ENCODE data around the gene FKBP1A.

FKBP1A gene

GRCh38 chr20:1420066-1420465 lies 27.2 kb upstream of the FKBP1A start:
- Histone ChIP-seq H3K9me3 (ENCODE audit: control insufficient read depth, low read length) (no peaks in the 10 kb centered on the region), H2AFZ (no peak overlapping the region), H3K4me1 (no peaks in the 10 kb centered on the region), H3K4me3 (ENCODE audit: low read depth, low read length) (no peak overlapping the region), H3K4me2 (ENCODE audit: low read length) (no peak overlapping the region), H3K27ac (no peak overlapping the region), H3K36me3 (ENCODE audit: control insufficient read depth, insufficient read depth, low read length) (no peaks in the 10 kb centered on the region), H3K9ac (no peak overlapping the region), H3K79me2 (no peaks in the 10 kb centered on the region), H3K27me3 (ENCODE audit: control insufficient read depth, insufficient read depth, low read length) (no peaks in the 10 kb centered on the region)
- no peak for TF ChIP-seq CTCF (IDR thresholded peaks at IDR 0.05)

GRCh38 chr20:1418350-1418749 lies 25.5 kb upstream of the FKBP1A start:
- H3K36me3 ChIP-seq (ENCODE audit: control insufficient read depth, insufficient read depth, low read length), result no peaks in the 10 kb centered on the region
- no peak overlapping the region for H2AFZ ChIP-seq
- no peak overlapping the region for H3K4me2 ChIP-seq (ENCODE audit: low read length)
- no peaks in the 10 kb centered on the region for H3K79me2 ChIP-seq
- H3K9ac ChIP-seq, result no peak overlapping the region
- no peak overlapping the region for H3K4me3 ChIP-seq (ENCODE audit: low read depth, low read length)
- no peak overlapping the region for H3K27ac ChIP-seq
- H3K4me1 ChIP-seq, result no peaks in the 10 kb centered on the region
- no peaks in the 10 kb centered on the region for H3K27me3 ChIP-seq (ENCODE audit: control insufficient read depth, insufficient read depth, low read length)
- no peak for TF ChIP-seq CTCF (IDR thresholded peaks at IDR 0.05)
- no peaks in the 10 kb centered on the region for H3K9me3 ChIP-seq (ENCODE audit: control insufficient read depth, low read length)

- H3K4me3 ChIP-seq (ENCODE audit: low read depth, low read length), result no peak overlapping the region
- no peak overlapping the region for H3K27ac ChIP-seq
- no peaks in the 10 kb centered on the region for H3K9me3 ChIP-seq (ENCODE audit: control insufficient read depth, low read length)
- no peak overlapping the region for H3K9ac ChIP-seq
- no peak for TF ChIP-seq CTCF (IDR thresholded peaks at IDR 0.05)
- H3K27me3 ChIP-seq (ENCODE audit: control insufficient read depth, insufficient read depth, low read length), result no peaks in the 10 kb centered on the region
- no peaks in the 10 kb centered on the region for H3K4me1 ChIP-seq
- no peak overlapping the region for H3K4me2 ChIP-seq (ENCODE audit: low read length)
- no peaks in the 10 kb centered on the region for H3K36me3 ChIP-seq (ENCODE audit: control insufficient read depth, insufficient read depth, low read length)
- H3K79me2 ChIP-seq, result no peaks in the 10 kb centered on the region
- H2AFZ ChIP-seq, result no peak overlapping the region
These were observed 24.9 kb upstream of the FKBP1A start for GRCh38 chr20:1417790-1418189.

GRCh38 chr20:1417273-1417672 lies 24.4 kb upstream of the FKBP1A start:
- Histone ChIP-seq H3K27me3 (ENCODE audit: control insufficient read depth, insufficient read depth, low read length) (no peaks in the 10 kb centered on the region), H3K4me3 (ENCODE audit: low read depth, low read length) (no peak overlapping the region), H3K9me3 (ENCODE audit: control insufficient read depth, low read length) (no peaks in the 10 kb centered on the region), H3K4me1 (no peaks in the 10 kb centered on the region), H3K36me3 (ENCODE audit: control insufficient read depth, insufficient read depth, low read length) (no peaks in the 10 kb centered on the region), H3K9ac (no peak overlapping the region), H3K79me2 (no peaks in the 10 kb centered on the region), H3K4me2 (ENCODE audit: low read length) (no peak overlapping the region), H3K27ac (no peak overlapping the region), H2AFZ (no peak overlapping the region)
- no peak for TF ChIP-seq CTCF (IDR thresholded peaks at IDR 0.05)

GRCh38 chr20:1415667-1416468 lies 23.0 kb upstream of the FKBP1A start:
- Histone ChIP-seq H3K4me1 (no peaks in the 10 kb centered on the region), H3K36me3 (ENCODE audit: control insufficient read depth, insufficient read depth, low read length) (no peaks in the 10 kb centered on the region), H3K4me2 (ENCODE audit: low read length) (no peak overlapping the region), H3K79me2 (no peaks in the 10 kb centered on the region), H3K27ac (no peak overlapping the region), H2AFZ (no peak overlapping the region), H3K27me3 (ENCODE audit: control insufficient read depth, insufficient read depth, low read length) (no peaks in the 10 kb centered on the region), H3K9ac (no peak overlapping the region), H3K9me3 (ENCODE audit: control insufficient read depth, low read length) (no peaks in the 10 kb centered on the region), H3K4me3 (ENCODE audit: low read depth, low read length) (no peak overlapping the region)
- no peak for TF ChIP-seq CTCF (IDR thresholded peaks at IDR 0.05)

All from parathyroid adenoma (tissue), 2 donors.